CD14-positive monocyte (primary cell): Measurements from ENCODE around the gene AJAP1. TPM values are rescaled to one million over a fixed set of nuclear protein-coding genes. Genes with fewer than 3 reads are reported as not detected.

Experiments used
- DNase-seq, 3 donors: peaks; one replicate each; pipeline ENCODE4 v3.0.0-alpha.2; 2011 to 2022
- H2AFZ ChIP-seq: 2 replicates; pipeline ENCODE4 v1.6.0; 2012; ENCODE audit warnings: mild to moderate bottlenecking, low read depth, low read length, inconsistent platforms; ENCODE audit not compliant: insufficient read depth, poor library complexity, severe bottlenecking
- H3K27ac ChIP-seq, 2 donors: 1 replicate in 1 of 2; 2 replicates in 1 of 2; pipeline ENCODE4 v1.5.1; 2012 to 2013; ENCODE audit warnings: low read length in 2 of 2, control low read depth in 1 of 2, inconsistent platforms in 1 of 2, low read depth in 1 of 2, mild to moderate bottlenecking in 1 of 2
- H3K27me3 ChIP-seq, 2 donors: one replicate each; pipeline versions ENCODE4 v1.6.0 to v1.6.1; 2011 to 2013; ENCODE audit warnings: low read length in 2 of 2; ENCODE audit not compliant: control insufficient read depth in 2 of 2, insufficient read depth in 2 of 2
- H3K36me3 ChIP-seq, 2 donors: replicated peaks in 1 of 2; 1 replicate in 1 of 2; 2 replicates in 1 of 2; pipeline versions ENCODE4 v1.5.1 to v1.6.1; 2012 to 2013; ENCODE audit warnings: low read length in 2 of 2, control low read depth in 1 of 2, inconsistent platforms in 1 of 2, mild to moderate bottlenecking in 1 of 2; ENCODE audit not compliant: insufficient read depth in 2 of 2, control insufficient read depth in 1 of 2
- H3K4me1 ChIP-seq, 2 donors: 1 replicate in 1 of 2; 2 replicates in 1 of 2; pipeline versions ENCODE4 v1.5.1 to v1.6.1; 2012 to 2013; ENCODE audit warnings: low read length in 2 of 2, control low read depth in 1 of 2, inconsistent platforms in 1 of 2, mild to moderate bottlenecking in 1 of 2, moderate library complexity in 1 of 2; ENCODE audit not compliant: insufficient read depth in 2 of 2, control insufficient read depth in 1 of 2
- H3K4me2 ChIP-seq: replicated peaks from 2 replicates; pipeline ENCODE3; 2012; ENCODE audit warnings: low read length, moderate library complexity, mild to moderate bottlenecking; ENCODE audit not compliant: poor library complexity, severe bottlenecking; ENCODE audit errors: extremely low read depth
- H3K4me3 ChIP-seq, 3 experiments: fragments of 200-600 bp in 1 of 3; sonication (generic) in 1 of 3; replicated peaks in 1 of 3; 1 replicate in 2 of 3; 2 replicates in 1 of 3; pipeline ENCODE4 v1.5.1; 2011 to 2013; ENCODE audit warnings: low read length in 3 of 3, mild to moderate bottlenecking in 3 of 3, control low read depth in 2 of 3, low read depth in 2 of 3, inconsistent platforms in 1 of 3, moderate library complexity in 1 of 3
- H3K79me2 ChIP-seq: 2 replicates; pipeline ENCODE4 v1.6.0; 2012; ENCODE audit warnings: mild to moderate bottlenecking, control low read depth, inconsistent platforms, low read length, moderate library complexity; ENCODE audit not compliant: insufficient read depth
- H3K9ac ChIP-seq: 2 replicates; pipeline ENCODE4 v1.6.0; 2017; ENCODE audit warnings: low read length, mild to moderate bottlenecking; ENCODE audit not compliant: insufficient read depth, poor library complexity, severe bottlenecking
- H3K9me3 ChIP-seq, 2 donors: replicated peaks in 1 of 2; 1 replicate in 1 of 2; 2 replicates in 1 of 2; pipeline versions ENCODE4 v1.5.1 to v1.6.1; 2012 to 2013; ENCODE audit warnings: low read length in 2 of 2, control low read depth in 1 of 2; ENCODE audit not compliant: control insufficient read depth in 1 of 2, insufficient read depth in 1 of 2
- H4K20me1 ChIP-seq: 2 replicates; pipeline ENCODE4 v1.6.0; 2012; ENCODE audit warnings: mild to moderate bottlenecking, low read length, control low read depth, moderate library complexity; ENCODE audit not compliant: insufficient read depth
- H3K27ac Mint-ChIP-seq, 7 donors: one replicate each; pipeline ENCODE4 v1.8.0; 2020; ENCODE audit warnings: mild to moderate bottlenecking in 7 of 7, mixed read lengths in 7 of 7, moderate library complexity in 6 of 7, inconsistent platforms in 2 of 7
- H3K27me3 Mint-ChIP-seq, 3 donors: one replicate each; pipeline ENCODE4 v1.8.0; 2021 to 2022; ENCODE audit warnings: low read depth in 3 of 3, mild to moderate bottlenecking in 3 of 3, mixed read lengths in 3 of 3, moderate library complexity in 3 of 3, inconsistent platforms in 1 of 3
- H3K36me3 Mint-ChIP-seq, 2 donors: one replicate each; pipeline ENCODE4 v1.8.0; 2020; ENCODE audit warnings: mixed read lengths in 2 of 2, inconsistent platforms in 1 of 2, mild to moderate bottlenecking in 1 of 2
- H3K4me1 Mint-ChIP-seq: one replicate; pipeline ENCODE4 v1.8.0; 2020; ENCODE audit warnings: mild to moderate bottlenecking, mixed read lengths
- H3K4me3 Mint-ChIP-seq, 2 donors: one replicate each; pipeline ENCODE4 v1.8.0; 2020; ENCODE audit warnings: mild to moderate bottlenecking in 2 of 2, mixed read lengths in 2 of 2, moderate library complexity in 1 of 2
- H3K9me3 Mint-ChIP-seq, 7 donors: one replicate each; pipeline ENCODE4 v1.8.0; 2020 to 2022; ENCODE audit warnings: mixed read lengths in 7 of 7, mild to moderate bottlenecking in 6 of 7, moderate library complexity in 6 of 7, inconsistent platforms in 2 of 7
- WGBS: methylation state at CpG from one replicate; pipeline ENCODE4 v1.1.5; 2013; ENCODE audit warnings: missing lambda C conversion rate; ENCODE audit not compliant: insufficient coverage; 5-methylcytosine and 5-hydroxymethylcytosine counted together
- intact Hi-C, 2 donors: fragments of 100-400 bp; cut with micrococcal nuclease; formaldehyde crosslinking; loops; one replicate each; pipeline versions ENCODE4 v1.15.0 to v1.15.1; 2023
- polyA plus RNA-seq, 3 donors: library from polyadenylated mRNA; depleted of rRNA in 1 of 3; unstranded in 2 of 3; stranded (reverse) in 1 of 3; fragments of 300-500 nt in 2 of 3; fragments of >200 nt in 1 of 3; fragmentation: Illumina TruSeq in 2 of 3; gene quantifications; 1 replicate in 2 of 3; 2 replicates in 1 of 3; pipeline ENCODE4 v1.2.3, GENCODE V29; 2012 to 2021
- TF ChIP-seq, protein P1 (sequence below): fragments of 200-600 bp; IDR thresholded peaks from one replicate; pipeline ENCODE4 v1.8.0; 2022; ENCODE audit warnings: antibody characterized with exemption, mild to moderate bottlenecking

The AJAP1 gene
- polyA plus RNA-seq, 3 donors = not detected

DNA sequence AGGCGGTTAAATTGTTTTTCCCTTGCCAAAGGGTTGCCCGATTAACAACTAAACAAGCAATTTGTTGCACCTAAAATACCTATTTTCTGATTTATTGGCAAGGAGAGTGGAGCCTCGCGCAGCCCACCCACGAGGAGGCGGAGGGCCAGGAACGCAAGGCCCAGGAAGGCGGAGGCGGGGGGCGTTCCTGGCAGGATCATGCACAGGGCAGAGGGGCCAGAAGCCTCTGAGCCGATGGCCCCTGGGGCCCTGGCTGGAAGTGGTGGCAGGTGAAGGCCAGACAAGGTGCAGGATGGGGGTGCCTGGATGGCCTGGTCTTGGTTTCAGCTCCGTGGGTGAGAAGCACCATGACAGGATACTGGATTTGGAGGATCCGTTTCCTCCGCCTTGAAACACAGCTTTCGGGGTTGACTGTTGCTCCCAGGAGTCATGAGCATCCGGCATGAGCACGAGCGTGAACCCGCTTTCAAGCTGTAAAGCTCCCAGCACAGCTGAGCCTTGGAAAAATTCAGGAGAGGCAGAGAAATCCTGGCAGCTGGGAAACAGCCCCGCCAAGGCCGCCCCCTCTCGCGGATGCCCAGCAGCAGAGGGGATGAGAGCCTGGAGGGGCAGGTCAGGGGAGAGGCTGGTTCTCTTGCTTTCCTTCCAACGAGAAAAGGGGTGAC is 35.0 kb downstream of the AJAP1 start:
- Histone ChIP-seq H4K20me1 (no peaks in the 10 kb centered on the region), H3K27me3 (no peaks in the 10 kb centered on the region), H3K4me3 (no peak overlapping the region), H3K9me3 (no peaks in the 10 kb centered on the region), H3K27ac (no peak overlapping the region), H3K4me1 (no peaks in the 10 kb centered on the region), H3K9ac (no peak overlapping the region), H2AFZ (no peak overlapping the region), H3K36me3 (no peaks in the 10 kb centered on the region), H3K4me2 (no peak overlapping the region), H3K79me2 (no peaks in the 10 kb centered on the region)
- TF ChIP-seq, protein P1, sequence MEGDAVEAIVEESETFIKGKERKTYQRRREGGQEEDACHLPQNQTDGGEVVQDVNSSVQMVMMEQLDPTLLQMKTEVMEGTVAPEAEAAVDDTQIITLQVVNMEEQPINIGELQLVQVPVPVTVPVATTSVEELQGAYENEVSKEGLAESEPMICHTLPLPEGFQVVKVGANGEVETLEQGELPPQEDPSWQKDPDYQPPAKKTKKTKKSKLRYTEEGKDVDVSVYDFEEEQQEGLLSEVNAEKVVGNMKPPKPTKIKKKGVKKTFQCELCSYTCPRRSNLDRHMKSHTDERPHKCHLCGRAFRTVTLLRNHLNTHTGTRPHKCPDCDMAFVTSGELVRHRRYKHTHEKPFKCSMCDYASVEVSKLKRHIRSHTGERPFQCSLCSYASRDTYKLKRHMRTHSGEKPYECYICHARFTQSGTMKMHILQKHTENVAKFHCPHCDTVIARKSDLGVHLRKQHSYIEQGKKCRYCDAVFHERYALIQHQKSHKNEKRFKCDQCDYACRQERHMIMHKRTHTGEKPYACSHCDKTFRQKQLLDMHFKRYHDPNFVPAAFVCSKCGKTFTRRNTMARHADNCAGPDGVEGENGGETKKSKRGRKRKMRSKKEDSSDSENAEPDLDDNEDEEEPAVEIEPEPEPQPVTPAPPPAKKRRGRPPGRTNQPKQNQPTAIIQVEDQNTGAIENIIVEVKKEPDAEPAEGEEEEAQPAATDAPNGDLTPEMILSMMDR = no peak
- Mint-ChIP-seq H3K27me3 (peaks cover 6 to 7% (median 6%) of the 10 kb centered on the region in 3 donors), H3K36me3 (no peaks in the 10 kb centered on the region), H3K4me3 (no peak overlapping the region), H3K4me1 (no peaks in the 10 kb centered on the region), H3K9me3 (peaks cover 0 to under 1% (median 0%) of the 10 kb centered on the region in 7 donors), H3K27ac (no peak overlapping the region)
- 89% methylated on average over 23 of the region's 24 CpGs for WGBS
- intact Hi-C loops = no loop called here
- no peak for DNase-seq

DNA sequence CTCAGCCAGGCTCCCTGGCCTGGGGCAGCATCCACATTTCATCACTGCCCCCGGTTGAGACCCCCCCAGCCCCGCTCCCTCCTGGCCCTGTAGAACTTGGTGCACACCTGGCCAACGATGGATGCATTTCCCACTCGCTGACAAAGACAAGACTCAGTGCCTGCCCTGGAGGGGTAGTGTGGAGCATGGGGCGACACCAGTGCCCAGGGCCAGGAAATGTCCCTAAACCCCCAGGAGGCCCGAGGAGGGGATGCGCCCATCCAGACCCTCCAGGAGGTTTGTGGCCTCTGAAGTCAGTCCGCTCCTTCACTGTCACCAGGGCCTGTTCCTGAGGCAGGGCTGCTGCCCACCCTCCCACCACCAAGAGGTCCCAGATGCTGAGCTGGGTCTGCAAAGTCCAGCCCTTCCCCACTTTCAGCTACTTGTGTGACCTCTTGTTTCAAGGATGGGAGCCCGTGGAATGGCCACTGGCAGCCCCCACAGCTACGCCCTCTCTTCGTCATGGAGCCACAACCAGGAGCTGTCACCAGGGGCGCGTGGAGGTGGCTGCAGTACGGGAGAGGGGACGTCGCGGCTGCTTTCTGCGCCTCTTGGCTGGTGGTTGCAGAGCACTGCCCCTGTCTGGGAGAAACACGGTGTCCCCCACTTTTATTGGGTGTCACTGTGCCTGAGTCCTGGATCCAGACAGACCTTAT is 35.7 kb downstream of the AJAP1 start:
- TF ChIP-seq, protein P1 = no peak
- no peak overlapping the region for H3K27ac Mint-ChIP-seq
- H3K27ac ChIP-seq = no peak overlapping the region
- peaks cover 1 to 7% (median 6%) of the 10 kb centered on the region in 3 donors for H3K27me3 Mint-ChIP-seq
- WGBS = 91% methylated on average over 17 of the region's 19 CpGs
- H3K27me3 ChIP-seq = no peaks in the 10 kb centered on the region
- H3K36me3 ChIP-seq = no peaks in the 10 kb centered on the region
- no peak overlapping the region for H3K4me2 ChIP-seq
- no peaks in the 10 kb centered on the region for H3K79me2 ChIP-seq
- no peak for DNase-seq
- no peak overlapping the region for H3K4me3 Mint-ChIP-seq
- H4K20me1 ChIP-seq = no peaks in the 10 kb centered on the region
- H3K9ac ChIP-seq = no peak overlapping the region
- no peaks in the 10 kb centered on the region for H3K4me1 ChIP-seq
- no peaks in the 10 kb centered on the region for H3K36me3 Mint-ChIP-seq
- intact Hi-C loops = no loop called here
- no peak overlapping the region for H2AFZ ChIP-seq
- H3K9me3 ChIP-seq = no peaks in the 10 kb centered on the region
- no peak overlapping the region for H3K4me3 ChIP-seq
- H3K9me3 Mint-ChIP-seq = peaks cover 0 to 1% (median 0%) of the 10 kb centered on the region in 7 donors
- H3K4me1 Mint-ChIP-seq = no peaks in the 10 kb centered on the region
